GM12801 (cell line): ENCODE results near the gene TSPY2.
"Not testable (repeated sequence)": the region's sequence is repeated elsewhere in the genome, so short reads cannot be mapped to it uniquely, and the experiment has no call there.

Experiments
- CTCF ChIP-seq: IDR thresholded peaks from one replicate; pipeline ENCODE4 v1.5.1; 2011; ENCODE audit warnings: control low read depth; ENCODE audit not compliant: insufficient read length; ENCODE audit errors: extremely low read depth

The TSPY2 gene

DNA sequence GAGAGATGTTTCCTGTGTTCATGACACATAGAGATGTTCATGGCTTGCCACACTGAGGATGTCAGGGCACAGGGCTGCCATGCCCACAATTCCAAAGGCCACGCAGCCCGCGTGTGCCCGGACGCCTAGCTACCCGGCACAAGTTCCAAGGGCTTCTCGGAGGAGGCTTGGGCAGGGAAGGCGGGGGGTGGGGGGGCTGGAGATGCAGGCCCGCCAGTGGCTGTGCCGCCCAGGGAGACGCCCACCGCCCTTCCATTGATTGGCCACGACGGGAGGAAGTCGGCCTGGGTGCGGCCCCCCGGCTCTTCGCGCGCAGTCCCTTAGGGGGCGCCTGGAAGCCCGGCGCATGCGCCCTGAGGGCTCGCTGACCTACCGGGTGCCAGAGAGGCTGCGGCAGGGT lies at the start of gene TSPY2:
Gene TSPY2, plus strand, starts transcription at position 301 of the 400 bp plus-strand sequence. Its CDS starts 46 bp downstream, at position 347.
- TF ChIP-seq CTCF, result not testable (repeated sequence)
